Stomach smooth muscle (tissue), 2 donors: ENCODE measurements around the gene SNRNP48.

Experiments used
- H3K27ac ChIP-seq: one replicate; pipeline ENCODE4 v1.7.0; 2013; ENCODE audit warnings: mild to moderate bottlenecking, low read length, inconsistent platforms
- H3K27me3 ChIP-seq, 2 donors: one replicate each; pipeline ENCODE4 v1.7.0; 2013; ENCODE audit warnings: low read length in 2 of 2; ENCODE audit not compliant: insufficient read depth in 2 of 2, control insufficient read depth in 1 of 2
- H3K36me3 ChIP-seq, 2 donors: one replicate each; pipeline ENCODE4 v1.7.0; 2013; ENCODE audit warnings: low read length in 2 of 2; ENCODE audit not compliant: control insufficient read depth in 2 of 2, insufficient read depth in 2 of 2
- H3K4me1 ChIP-seq: one replicate; pipeline ENCODE4 v1.7.0; 2013; ENCODE audit warnings: low read length; ENCODE audit not compliant: control insufficient read depth, insufficient read depth
- H3K4me3 ChIP-seq, 2 donors: one replicate each; pipeline ENCODE4 v1.7.0; 2013; ENCODE audit warnings: low read length in 2 of 2
- H3K9ac ChIP-seq, 2 donors: one replicate each; pipeline ENCODE4 v1.7.0; 2013; ENCODE audit warnings: low read length in 2 of 2, mild to moderate bottlenecking in 1 of 2
- H3K9me3 ChIP-seq, 2 donors: one replicate each; pipeline ENCODE4 v1.7.0; 2013; ENCODE audit warnings: low read length in 2 of 2; ENCODE audit not compliant: control insufficient read depth in 2 of 2
- donor health status: healthy.
- donor health status: Pancreatic carcinoma.

The SNRNP48 gene

DNA sequence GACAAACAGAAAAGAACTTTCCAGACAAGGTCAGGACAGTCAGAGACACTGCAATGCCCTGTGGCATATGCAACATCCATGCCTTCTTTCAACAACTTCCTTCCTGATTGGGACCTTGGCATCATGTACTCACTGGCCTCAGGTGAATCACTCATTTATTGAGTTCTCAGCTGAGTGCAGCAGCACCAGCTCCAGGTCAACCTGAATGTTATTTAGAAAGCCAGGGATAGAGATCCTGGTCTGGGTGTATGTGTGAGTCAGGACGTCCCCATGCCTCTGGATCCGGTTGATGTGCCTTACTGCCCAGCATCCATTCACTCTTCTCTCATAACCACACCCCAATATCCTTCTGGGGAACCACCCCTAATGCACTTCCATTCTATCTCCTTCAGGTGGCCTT is 54.4 kb downstream of the SNRNP48 start:
- no peaks in the 10 kb centered on the region for H3K27me3 ChIP-seq
- no peaks in the 10 kb centered on the region for H3K4me1 ChIP-seq
- no peak overlapping the region for H3K27ac ChIP-seq
- no peaks in the 10 kb centered on the region for H3K36me3 ChIP-seq
- H3K4me3 ChIP-seq: no peak overlapping the region
- H3K9me3 ChIP-seq: no peaks in the 10 kb centered on the region
- H3K9ac ChIP-seq: no peak overlapping the region

DNA sequence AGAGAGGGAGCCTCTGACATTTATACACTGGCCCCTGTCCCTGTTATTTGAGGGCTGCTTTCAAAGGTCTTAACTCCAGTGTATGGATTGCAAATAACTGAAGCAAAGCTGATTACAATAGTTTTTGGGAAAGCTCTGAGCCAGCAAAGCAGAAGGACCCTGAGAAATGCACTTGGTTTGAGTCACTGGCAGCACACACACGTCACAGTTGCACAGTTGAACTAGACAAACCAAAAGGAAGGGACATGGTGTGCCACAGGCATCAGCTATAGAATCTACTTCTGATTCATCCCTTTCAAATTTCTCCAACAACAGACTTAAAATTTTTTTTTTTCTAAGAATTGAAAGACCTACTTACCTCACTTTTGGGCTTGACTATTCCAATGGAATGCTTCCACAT is 56.4 kb downstream of the SNRNP48 start:
- no peak overlapping the region for H3K27ac ChIP-seq
- no peak overlapping the region for H3K9ac ChIP-seq

DNA sequence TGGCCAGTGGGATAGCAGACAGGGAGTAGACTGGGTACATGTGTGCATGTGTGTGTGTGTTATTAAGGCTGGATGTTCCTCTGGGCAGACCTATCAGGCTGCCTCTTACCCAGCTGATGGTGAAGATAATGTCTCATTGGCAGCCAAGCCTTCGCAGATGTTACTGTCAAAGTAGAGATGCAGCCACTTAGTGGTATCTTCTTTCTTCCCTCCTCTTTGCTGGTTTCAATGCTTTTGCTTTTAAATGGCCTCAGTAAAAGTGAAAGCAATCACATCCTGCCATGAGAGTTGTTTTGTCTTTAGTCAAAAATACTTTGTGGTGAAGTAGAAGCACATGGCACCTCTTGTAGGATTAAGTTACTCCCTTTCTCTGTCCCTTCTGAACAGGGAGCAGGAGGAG is 57.5 kb downstream of the SNRNP48 start:
- no peaks in the 10 kb centered on the region for H3K4me1 ChIP-seq
- no peaks in the 10 kb centered on the region for H3K36me3 ChIP-seq
- H3K27ac ChIP-seq: no peak overlapping the region
- H3K9me3 ChIP-seq: no peaks in the 10 kb centered on the region
- H3K9ac ChIP-seq: no peak overlapping the region
- no peaks in the 10 kb centered on the region for H3K27me3 ChIP-seq
- no peak overlapping the region for H3K4me3 ChIP-seq

More for the DNA sequence above, 56.4 kb downstream of the SNRNP48 start:
- Histone ChIP-seq H3K27me3 (no peaks in the 10 kb centered on the region), H3K9me3 (no peaks in the 10 kb centered on the region), H3K4me1 (no peaks in the 10 kb centered on the region), H3K4me3 (no peak overlapping the region), H3K36me3 (no peaks in the 10 kb centered on the region)

DNA sequence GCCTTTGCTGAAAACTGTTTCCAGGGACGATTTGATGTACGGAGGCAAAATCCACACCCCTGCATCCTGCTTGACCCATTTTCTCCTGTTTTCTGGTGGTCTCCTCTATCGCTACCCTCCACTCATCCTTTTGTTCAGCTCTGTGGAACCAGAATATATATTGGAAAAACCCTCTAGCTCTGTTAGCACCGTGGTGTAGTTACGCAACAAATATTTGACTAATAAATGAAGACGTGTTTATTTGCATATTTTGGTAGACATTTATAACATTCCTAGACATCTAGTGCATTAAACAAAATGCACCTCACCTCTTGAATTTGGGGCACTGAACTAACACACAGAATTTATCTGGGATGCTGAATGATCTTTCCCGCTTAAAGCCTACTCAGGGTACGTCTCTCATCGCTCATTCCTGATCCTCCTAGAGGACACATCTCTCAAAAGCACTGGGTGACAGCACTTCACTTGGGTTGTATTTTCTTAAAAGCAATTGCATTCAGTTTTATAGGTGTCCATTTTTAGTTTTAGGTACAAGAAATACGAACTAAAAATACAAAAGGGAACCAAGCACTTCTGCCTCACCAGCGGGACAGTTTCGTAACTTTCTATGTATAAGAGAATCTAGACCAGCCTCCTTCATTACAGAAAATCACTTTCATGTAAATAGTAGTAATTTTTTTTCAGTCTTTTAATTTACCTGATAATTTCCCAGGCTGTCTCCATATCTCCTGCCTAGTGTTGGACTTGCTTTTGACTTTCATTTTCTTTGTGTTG is 59.2 kb downstream of the SNRNP48 start:
- H3K4me1 ChIP-seq: no peaks in the 10 kb centered on the region
- H3K4me3 ChIP-seq: no peak overlapping the region
- no peaks in the 10 kb centered on the region for H3K36me3 ChIP-seq
- no peaks in the 10 kb centered on the region for H3K27me3 ChIP-seq
- no peaks in the 10 kb centered on the region for H3K9me3 ChIP-seq
- H3K27ac ChIP-seq: no peak overlapping the region
- no peak overlapping the region for H3K9ac ChIP-seq

DNA sequence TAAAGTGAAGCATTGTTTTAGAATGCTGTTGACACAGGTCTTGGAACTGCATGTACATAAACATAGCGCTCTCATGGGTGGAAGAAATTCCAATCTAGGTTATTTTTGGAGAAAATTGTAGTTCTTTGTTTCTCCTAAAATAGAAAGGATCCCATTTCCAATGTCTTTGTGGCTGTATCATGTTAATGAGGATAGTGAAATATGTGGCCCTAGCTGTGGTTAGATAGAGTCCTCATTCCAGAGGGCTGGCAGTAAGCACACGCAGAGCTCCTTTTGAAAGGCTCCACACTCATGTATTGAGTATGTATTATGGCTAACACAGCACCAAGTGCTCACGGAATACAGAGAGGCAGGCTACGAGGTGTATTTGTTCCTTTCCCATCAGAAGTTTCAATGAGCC is 60.9 kb downstream of the SNRNP48 start:
- Histone ChIP-seq H3K9me3 (no peaks in the 10 kb centered on the region), H3K27me3 (no peaks in the 10 kb centered on the region), H3K27ac (no peak overlapping the region), H3K4me3 (no peak overlapping the region), H3K4me1 (no peaks in the 10 kb centered on the region), H3K36me3 (no peaks in the 10 kb centered on the region), H3K9ac (no peak overlapping the region)

DNA sequence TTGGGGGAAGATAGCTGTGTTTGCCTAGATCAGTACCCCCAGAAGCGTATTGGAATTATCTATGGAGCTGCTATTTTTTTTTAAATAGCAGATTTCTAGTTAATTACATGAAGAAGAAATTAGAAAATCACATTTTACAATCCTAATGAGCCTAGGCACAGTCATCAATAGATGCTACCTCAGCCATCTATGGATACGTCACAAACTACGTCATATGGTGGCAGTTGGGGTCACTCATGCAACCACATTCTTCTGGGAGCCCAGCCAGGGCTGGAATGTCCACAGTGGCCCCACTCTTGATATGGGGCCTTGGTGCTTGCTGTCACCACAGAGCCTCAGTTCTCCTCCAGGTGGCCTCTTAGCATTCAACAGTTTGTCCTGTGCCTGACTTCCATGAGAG is 63.0 kb downstream of the SNRNP48 start:
- Histone ChIP-seq H3K4me3 (no peak overlapping the region), H3K27me3 (no peaks in the 10 kb centered on the region), H3K4me1 (no peaks in the 10 kb centered on the region), H3K36me3 (no peaks in the 10 kb centered on the region), H3K9me3 (no peaks in the 10 kb centered on the region), H3K27ac (no peak overlapping the region), H3K9ac (no peak overlapping the region)

DNA sequence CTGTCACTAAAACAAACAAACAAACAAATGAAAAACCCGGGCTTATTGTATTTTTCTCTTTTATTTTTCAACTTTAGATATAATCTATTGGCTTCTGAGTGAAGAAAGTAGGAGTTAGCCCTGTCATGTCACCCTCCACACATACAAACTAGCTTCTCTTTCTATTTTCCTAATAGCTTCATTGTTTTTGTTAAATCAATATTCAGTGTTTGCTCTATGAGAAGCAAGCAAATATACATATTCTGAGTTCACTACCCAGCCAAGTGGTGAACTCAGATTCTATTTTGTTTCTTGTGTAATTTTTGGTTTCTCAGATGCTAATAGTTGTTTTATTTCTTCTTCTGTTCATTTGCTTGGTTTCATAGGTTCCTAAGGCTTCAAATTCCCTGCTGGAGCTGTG is 66.4 kb downstream of the SNRNP48 start:
- no peaks in the 10 kb centered on the region for H3K9me3 ChIP-seq
- H3K9ac ChIP-seq: no peak overlapping the region
- H3K4me3 ChIP-seq: no peak overlapping the region
- H3K27me3 ChIP-seq: peaks cover 0 to 4% of the 10 kb centered on the region in 2 donors
- H3K36me3 ChIP-seq: no peaks in the 10 kb centered on the region
- no peak overlapping the region for H3K27ac ChIP-seq
- H3K4me1 ChIP-seq: no peaks in the 10 kb centered on the region

DNA sequence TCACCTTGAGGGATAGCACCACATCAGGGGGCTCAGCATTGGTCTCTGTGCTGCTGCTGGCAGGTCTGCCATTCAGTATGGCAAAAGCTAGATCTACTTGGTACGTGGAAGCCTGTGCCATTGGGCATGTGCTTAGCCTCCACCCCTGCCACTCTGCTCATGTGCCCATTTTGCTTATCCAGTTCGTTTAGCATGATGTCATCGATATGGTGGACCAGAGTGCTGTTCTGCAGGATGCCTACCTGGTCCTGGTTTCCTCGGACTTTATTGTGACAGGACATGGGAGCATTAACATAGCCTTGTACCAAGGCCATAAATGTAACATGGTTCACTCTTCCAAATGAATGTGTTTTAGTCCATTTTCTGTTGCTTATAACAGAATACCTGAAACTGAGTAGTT is 68.5 kb downstream of the SNRNP48 start:
- Histone ChIP-seq H3K9me3 (no peaks in the 10 kb centered on the region), H3K9ac (no peak overlapping the region), H3K27me3 (peaks cover 0 to 4% of the 10 kb centered on the region in 2 donors), H3K36me3 (no peaks in the 10 kb centered on the region), H3K4me1 (no peaks in the 10 kb centered on the region), H3K27ac (no peak overlapping the region), H3K4me3 (no peak overlapping the region)

DNA sequence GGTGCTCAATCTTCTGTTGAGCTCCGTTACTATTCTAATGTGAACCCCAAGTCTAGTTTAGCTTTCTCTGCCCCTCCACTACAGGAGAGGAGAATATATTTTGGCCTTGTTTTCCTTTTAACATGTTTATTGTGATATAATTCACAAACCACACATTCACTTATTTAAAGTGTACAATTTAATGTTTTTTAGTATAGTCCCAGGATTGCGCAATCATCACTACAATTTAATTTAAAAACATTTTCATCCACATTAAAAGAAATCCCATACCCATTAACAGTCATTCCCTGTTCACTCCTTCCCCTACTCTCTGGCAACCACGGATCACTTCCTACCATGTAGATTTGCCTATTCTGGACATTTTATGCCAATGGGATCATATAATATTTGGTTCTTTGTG is 71.4 kb downstream of the SNRNP48 start:
- no peaks in the 10 kb centered on the region for H3K4me1 ChIP-seq
- no peak overlapping the region for H3K9ac ChIP-seq
- H3K9me3 ChIP-seq: no peaks in the 10 kb centered on the region
- H3K27ac ChIP-seq: no peak overlapping the region
- peaks cover 0 to 4% of the 10 kb centered on the region in 2 donors for H3K27me3 ChIP-seq
- no peak overlapping the region for H3K4me3 ChIP-seq
- no peaks in the 10 kb centered on the region for H3K36me3 ChIP-seq
